HL-60 (cell line): ENCODE measurements around the gene ZCCHC24.

Source experiments
- CTCF ChIP-seq: IDR thresholded peaks from one replicate; pipeline ENCODE4 v1.5.1; 2011; ENCODE audit warnings: low read length, control low read depth, inconsistent platforms; ENCODE audit not compliant: insufficient read depth
- GABPA ChIP-seq: IDR thresholded peaks from 2 replicates; pipeline ENCODE4 v1.6.1; 2012; ENCODE audit warnings: low read depth
- POLR2AphosphoS5 ChIP-seq: IDR thresholded peaks from 2 replicates; pipeline ENCODE4 v1.6.1; 2012; ENCODE audit warnings: low read depth
- REST ChIP-seq: IDR thresholded peaks from 2 replicates; pipeline ENCODE4 v1.6.1; 2012; ENCODE audit warnings: low read depth; ENCODE audit not compliant: insufficient replicate concordance

- TF ChIP-seq CTCF (no peak), REST (no peak), GABPA (no peak), POLR2AphosphoS5 (no peak)
These were observed 42.8 kb downstream of the ZCCHC24 start for GRCh38 chr10:79402625-79402946.
